K562 (cell line): ENCODE data around the gene SKAP1. TPM values are rescaled to one million over a fixed set of nuclear protein-coding genes. Genes with fewer than 3 reads are reported as not detected.
A peak's percentile ranks its signal among the peaks of the same experiment; 100 is the strongest.

Experiments used
- ARNT ChIP-seq, 2 experiments: fragments of 450-650 bp; IDR thresholded peaks; 2 replicates each; pipeline ENCODE4 v1.6.1; 2016; ENCODE audit warnings: mild to moderate bottlenecking in 1 of 2
- ESRRA ChIP-seq: fragments of 450-650 bp; IDR thresholded peaks from 2 replicates; pipeline ENCODE4 v1.6.1; 2014; ENCODE audit warnings: low read depth, mild to moderate bottlenecking, moderate library complexity, borderline replicate concordance
- FOSL1 ChIP-seq: fragments of 200-800 bp; sonication (Bioruptor generic); conservative IDR thresholded peaks from 2 replicates; pipeline ENCODE4 v1.6.1; 2016; ENCODE audit warnings: missing genetic modification characterization, missing compliant biosample characterization
- MAFK ChIP-seq: IDR thresholded peaks from 2 replicates; pipeline ENCODE4 v1.6.1; 2011; ENCODE audit warnings: low read length, improper control_type of control experiment
- PHB ChIP-seq: fragments of 250-450 bp; sonication (Bioruptor Pico); IDR thresholded peaks from 2 replicates; pipeline ENCODE4 v1.5.0; 2021
- RAD21 ChIP-seq, 2 experiments: fragments of 250-450 bp in 1 of 2; fragments of 450-650 bp in 1 of 2; sonication (Bioruptor Pico) in 1 of 2; formaldehyde crosslinking in 1 of 2; IDR thresholded peaks in 1 of 2; conservative IDR thresholded peaks in 1 of 2; 2 replicates each; pipeline versions ENCODE4 v1.4.0 to v1.8.0; 2020 to 2022; ENCODE audit warnings: mild to moderate bottlenecking in 2 of 2, moderate library complexity in 1 of 2
- RBFOX2 ChIP-seq: fragments of 200-400 bp; formaldehyde crosslinking; IDR thresholded peaks from 2 replicates; pipeline ENCODE4 v1.6.1; 2017; ENCODE audit warnings: low read depth, mild to moderate bottlenecking, low read length, moderate library complexity
- RCOR1 ChIP-seq, 2 experiments: IDR thresholded peaks; 2 replicates each; pipeline ENCODE4 v1.6.1; 2012; ENCODE audit warnings: low read depth in 2 of 2, low read length in 2 of 2, borderline replicate concordance in 1 of 2, improper control_type of control experiment in 1 of 2
- SMC3 ChIP-seq: conservative IDR thresholded peaks from 2 replicates; pipeline ENCODE4 v1.6.1; 2011; ENCODE audit warnings: low read depth, low read length, improper control_type of control experiment; ENCODE audit not compliant: insufficient read depth
- ZBTB1 ChIP-seq: sonication (generic); formaldehyde crosslinking; IDR thresholded peaks from 2 replicates; pipeline ENCODE4 v1.8.1; 2023; ENCODE audit warnings: missing genetic modification reagents, low read depth, mild to moderate bottlenecking, borderline replicate concordance
- ZC3H11A ChIP-seq: IDR thresholded peaks from 2 replicates; pipeline ENCODE4 v1.6.1; 2012; ENCODE audit warnings: low read depth, low read length, improper control_type of control experiment
- ZNF23 ChIP-seq: fragments of 250-450 bp; sonication (Bioruptor Pico); IDR thresholded peaks from 2 replicates; pipeline ENCODE4 v1.4.0; 2020; ENCODE audit warnings: mild to moderate bottlenecking
- polyA plus RNA-seq, 8 experiments: library from polyadenylated mRNA; depleted of rRNA in 4 of 8; stranded (reverse) in 5 of 8; unstranded in 3 of 8; fragments of >200 nt; fragmentation: Nextera tagmentation in 2 of 8; fragmentation: Illumina TruSeq in 1 of 8; extraction: Ambion mirVana in 2 of 8; extraction: Trizol in 1 of 8; gene quantifications; 2 replicates each; pipeline versions ENCODE4 v1.2.1 to v1.2.3, GENCODE V29; 2011 to 2014; ENCODE audit warnings: inconsistent platforms in 1 of 8, missing spikeins in 1 of 8
- total RNA-seq, 7 experiments: library from RNA; depleted of rRNA in 6 of 7; stranded (reverse); fragments of >200 nt in 6 of 7; fragmentation: Illumina TruSeq in 2 of 7; extraction: Trizol in 2 of 7; gene quantifications; 2 replicates each; pipeline versions ENCODE4 v1.2.1 to v1.2.3, GENCODE V29; 2011 to 2021; ENCODE audit warnings: low replicate concordance in 1 of 7
- TF ChIP-seq, protein P1 (sequence below), 3 experiments: IDR thresholded peaks in 2 of 3; conservative IDR thresholded peaks in 1 of 3; 2 replicates each; pipeline ENCODE4 v1.5.1; 2011 to 2012; ENCODE audit warnings: low read length in 3 of 3, mild to moderate bottlenecking in 3 of 3, control low read depth in 2 of 3, improper control_type of control experiment in 1 of 3, inconsistent platforms in 1 of 3, low read depth in 1 of 3, mixed read lengths in 1 of 3, moderate library complexity in 1 of 3; ENCODE audit not compliant: insufficient read depth in 2 of 3
- TF ChIP-seq, protein P2 (sequence below): sonication (generic); formaldehyde crosslinking; IDR thresholded peaks from 2 replicates; pipeline ENCODE4 v1.4.0; 2020; ENCODE audit warnings: mild to moderate bottlenecking, missing genetic modification reagents
- TF ChIP-seq, protein P3 (sequence below): fragments of 450-650 bp; IDR thresholded peaks from 2 replicates; pipeline ENCODE4 v1.6.1; 2016; ENCODE audit warnings: mild to moderate bottlenecking

Gene SKAP1
- total and polyA plus RNA-seq, 9 of the 15 experiments (the other 6 are each of a cell fraction or from before 2014, with no cell fraction given): 0.06 to 0.80 (median 0.10) TPM; not detected in 4

DNA sequence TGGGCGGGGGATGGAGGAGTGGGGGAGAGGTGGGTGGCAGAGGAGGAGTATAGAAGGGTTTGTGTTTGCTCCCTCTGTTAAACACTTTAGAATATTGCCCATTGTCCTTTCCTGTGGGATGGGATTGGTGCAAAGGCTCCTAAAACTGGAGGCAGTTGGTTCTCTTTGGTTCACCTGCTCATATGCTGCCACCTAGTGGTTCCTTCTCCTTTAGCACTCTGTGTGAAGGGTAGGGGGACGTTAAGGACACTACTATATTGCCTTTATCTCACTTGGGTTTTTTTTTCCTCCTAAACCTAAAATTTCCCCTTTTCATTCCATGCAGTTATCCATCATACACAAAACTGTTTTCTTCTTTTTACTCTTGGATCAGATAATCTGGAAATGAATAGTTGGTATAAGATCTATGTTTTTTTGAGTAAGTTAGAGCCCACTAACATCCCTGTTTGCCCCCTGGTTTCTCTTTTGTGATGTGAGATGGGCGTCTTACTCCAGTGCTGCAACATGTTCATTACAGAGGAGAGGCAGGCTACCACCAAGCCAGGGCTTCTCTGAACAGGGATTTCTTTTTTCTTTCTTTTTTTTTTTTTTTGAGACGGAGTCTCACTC, 298.7 kb downstream of the SKAP1 start (continued):
- TF ChIP-seq, protein P1, sequence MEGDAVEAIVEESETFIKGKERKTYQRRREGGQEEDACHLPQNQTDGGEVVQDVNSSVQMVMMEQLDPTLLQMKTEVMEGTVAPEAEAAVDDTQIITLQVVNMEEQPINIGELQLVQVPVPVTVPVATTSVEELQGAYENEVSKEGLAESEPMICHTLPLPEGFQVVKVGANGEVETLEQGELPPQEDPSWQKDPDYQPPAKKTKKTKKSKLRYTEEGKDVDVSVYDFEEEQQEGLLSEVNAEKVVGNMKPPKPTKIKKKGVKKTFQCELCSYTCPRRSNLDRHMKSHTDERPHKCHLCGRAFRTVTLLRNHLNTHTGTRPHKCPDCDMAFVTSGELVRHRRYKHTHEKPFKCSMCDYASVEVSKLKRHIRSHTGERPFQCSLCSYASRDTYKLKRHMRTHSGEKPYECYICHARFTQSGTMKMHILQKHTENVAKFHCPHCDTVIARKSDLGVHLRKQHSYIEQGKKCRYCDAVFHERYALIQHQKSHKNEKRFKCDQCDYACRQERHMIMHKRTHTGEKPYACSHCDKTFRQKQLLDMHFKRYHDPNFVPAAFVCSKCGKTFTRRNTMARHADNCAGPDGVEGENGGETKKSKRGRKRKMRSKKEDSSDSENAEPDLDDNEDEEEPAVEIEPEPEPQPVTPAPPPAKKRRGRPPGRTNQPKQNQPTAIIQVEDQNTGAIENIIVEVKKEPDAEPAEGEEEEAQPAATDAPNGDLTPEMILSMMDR (IDR thresholded peaks at IDR 0.05 in 2 of 3, conservative IDR thresholded peaks at IDR 0.05 in 1 of 3; ENCODE audit: insufficient read depth in 2 of 3, low read depth in 1 of 3, low read length in 3 of 3): peak; percentile 80 to 92 (median 83)
- TF ChIP-seq ZNF23 (CRISPR knock-in tag): no peak
- TF ChIP-seq, protein P2, sequence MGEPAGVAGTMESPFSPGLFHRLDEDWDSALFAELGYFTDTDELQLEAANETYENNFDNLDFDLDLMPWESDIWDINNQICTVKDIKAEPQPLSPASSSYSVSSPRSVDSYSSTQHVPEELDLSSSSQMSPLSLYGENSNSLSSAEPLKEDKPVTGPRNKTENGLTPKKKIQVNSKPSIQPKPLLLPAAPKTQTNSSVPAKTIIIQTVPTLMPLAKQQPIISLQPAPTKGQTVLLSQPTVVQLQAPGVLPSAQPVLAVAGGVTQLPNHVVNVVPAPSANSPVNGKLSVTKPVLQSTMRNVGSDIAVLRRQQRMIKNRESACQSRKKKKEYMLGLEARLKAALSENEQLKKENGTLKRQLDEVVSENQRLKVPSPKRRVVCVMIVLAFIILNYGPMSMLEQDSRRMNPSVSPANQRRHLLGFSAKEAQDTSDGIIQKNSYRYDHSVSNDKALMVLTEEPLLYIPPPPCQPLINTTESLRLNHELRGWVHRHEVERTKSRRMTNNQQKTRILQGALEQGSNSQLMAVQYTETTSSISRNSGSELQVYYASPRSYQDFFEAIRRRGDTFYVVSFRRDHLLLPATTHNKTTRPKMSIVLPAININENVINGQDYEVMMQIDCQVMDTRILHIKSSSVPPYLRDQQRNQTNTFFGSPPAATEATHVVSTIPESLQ (CRISPR knock-in tag): no peak
- TF ChIP-seq RAD21 (CRISPR knock-in tag; conservative IDR thresholded peaks at IDR 0.05 in 1 of 2, IDR thresholded peaks at IDR 0.05 in 1 of 2): peak; percentile 69 to 90
- TF ChIP-seq, protein P3, sequence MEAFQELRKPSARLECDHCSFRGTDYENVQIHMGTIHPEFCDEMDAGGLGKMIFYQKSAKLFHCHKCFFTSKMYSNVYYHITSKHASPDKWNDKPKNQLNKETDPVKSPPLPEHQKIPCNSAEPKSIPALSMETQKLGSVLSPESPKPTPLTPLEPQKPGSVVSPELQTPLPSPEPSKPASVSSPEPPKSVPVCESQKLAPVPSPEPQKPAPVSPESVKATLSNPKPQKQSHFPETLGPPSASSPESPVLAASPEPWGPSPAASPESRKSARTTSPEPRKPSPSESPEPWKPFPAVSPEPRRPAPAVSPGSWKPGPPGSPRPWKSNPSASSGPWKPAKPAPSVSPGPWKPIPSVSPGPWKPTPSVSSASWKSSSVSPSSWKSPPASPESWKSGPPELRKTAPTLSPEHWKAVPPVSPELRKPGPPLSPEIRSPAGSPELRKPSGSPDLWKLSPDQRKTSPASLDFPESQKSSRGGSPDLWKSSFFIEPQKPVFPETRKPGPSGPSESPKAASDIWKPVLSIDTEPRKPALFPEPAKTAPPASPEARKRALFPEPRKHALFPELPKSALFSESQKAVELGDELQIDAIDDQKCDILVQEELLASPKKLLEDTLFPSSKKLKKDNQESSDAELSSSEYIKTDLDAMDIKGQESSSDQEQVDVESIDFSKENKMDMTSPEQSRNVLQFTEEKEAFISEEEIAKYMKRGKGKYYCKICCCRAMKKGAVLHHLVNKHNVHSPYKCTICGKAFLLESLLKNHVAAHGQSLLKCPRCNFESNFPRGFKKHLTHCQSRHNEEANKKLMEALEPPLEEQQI: no peak
- TF ChIP-seq MAFK: no peak
- 0 out of 2 replicates have a peak, but pooled peaks have one; percentile 48 for TF ChIP-seq ESRRA
- no peak for TF ChIP-seq ZC3H11A
- no peak for TF ChIP-seq ARNT (IDR thresholded peaks at IDR 0.05)
- no peak for TF ChIP-seq ZBTB1 (CRISPR knock-in tag)
- no peak for TF ChIP-seq RBFOX2
- peak in 1 of 2 experiments; percentile 30; a peak in 1 of 4 replicates for TF ChIP-seq RCOR1 (IDR thresholded peaks at IDR 0.05; ENCODE audit: borderline replicate concordance in 1 of 2, low read depth in 2 of 2, low read length in 2 of 2)
- TF ChIP-seq SMC3: peak; percentile 88
- 0 out of 2 replicates have a peak, but pooled peaks have one; percentile 16 for TF ChIP-seq FOSL1 (tag)
- TF ChIP-seq PHB (CRISPR knock-in tag): no peak
